ENCODE data around the gene TARS3.
"Not testable (repeated sequence)": the region's sequence is repeated elsewhere in the genome, so short reads cannot be mapped to it uniquely, and the experiment has no call there.

Gene TARS3

GRCh38 chr15:101662203-101662602, 62.1 kb downstream of the TARS3 start:
- H3K4me3 ChIP-seq (ENCODE audit: low read depth, low read length), result no peak overlapping the region
- in situ Hi-C loops (cut with HindIII; ENCODE audit: low sequenced_read_pairs), result no loop called here
- no peak for TF ChIP-seq CTCF (IDR thresholded peaks at IDR 0.05; ENCODE audit: low read depth, low read length)
- DNase-seq (ENCODE audit: low read depth, low spot score), result no peak

GRCh38 chr15:101660005-101660404, 64.3 kb downstream of the TARS3 start:
- H3K4me3 ChIP-seq (ENCODE audit: low read depth, low read length), result no peak overlapping the region
- no peak for DNase-seq (ENCODE audit: low read depth, low spot score)
- in situ Hi-C loops (cut with HindIII; ENCODE audit: low sequenced_read_pairs), result no loop called here
- no peak for TF ChIP-seq CTCF (IDR thresholded peaks at IDR 0.05; ENCODE audit: low read depth, low read length)

GRCh38 chr15:101657968-101658784, 66.1 kb downstream of the TARS3 start:
- DNase-seq (ENCODE audit: low read depth, low spot score), result no peak
- in situ Hi-C loops (cut with HindIII; ENCODE audit: low sequenced_read_pairs), result no loop called here
- TF ChIP-seq CTCF (IDR thresholded peaks at IDR 0.05; ENCODE audit: low read depth, low read length), result no peak
- H3K4me3 ChIP-seq (ENCODE audit: low read depth, low read length), result no peak overlapping the region

GRCh38 chr15:101657171-101657570, 67.1 kb downstream of the TARS3 start:
- DNase-seq (ENCODE audit: low read depth, low spot score), result no peak
- no peak for TF ChIP-seq CTCF (IDR thresholded peaks at IDR 0.05; ENCODE audit: low read depth, low read length)
- in situ Hi-C loops (cut with HindIII; ENCODE audit: low sequenced_read_pairs), result no loop called here

GRCh38 chr15:101654624-101655337, 69.5 kb downstream of the TARS3 start:
- H3K4me3 ChIP-seq (ENCODE audit: low read depth, low read length); in situ Hi-C loops (cut with HindIII; ENCODE audit: low sequenced_read_pairs); DNase-seq (ENCODE audit: low read depth, low spot score): not testable (repeated sequence)

More at GRCh38 chr15:101657171-101657570, 67.1 kb downstream of the TARS3 start:
- no peak overlapping the region for H3K4me3 ChIP-seq (ENCODE audit: low read depth, low read length)

- no peak for TF ChIP-seq CTCF (IDR thresholded peaks at IDR 0.05; ENCODE audit: low read depth, low read length)
- no peak for DNase-seq (ENCODE audit: low read depth, low spot score)
- in situ Hi-C loops (cut with HindIII; ENCODE audit: low sequenced_read_pairs), result no loop called here
- no peak overlapping the region for H3K4me3 ChIP-seq (ENCODE audit: low read depth, low read length)
Observed at GRCh38 chr15:101654171-101654570, 70.1 kb downstream of the TARS3 start.

All from astrocyte of the spinal cord (primary cell).